ENCODE measurements around the gene ST6GALNAC6.

ST6GALNAC6 gene

GRCh38 chr9:127899128-127899943 is at the start of gene ST6GALNAC6:
Gene ST6GALNAC6, minus strand, starts transcription at chr9:127899603. Its CDS starts 1,622 bp downstream, at chr9:127897981.
- DNase-seq (ENCODE audit: low read depth), result no peak

DNA sequence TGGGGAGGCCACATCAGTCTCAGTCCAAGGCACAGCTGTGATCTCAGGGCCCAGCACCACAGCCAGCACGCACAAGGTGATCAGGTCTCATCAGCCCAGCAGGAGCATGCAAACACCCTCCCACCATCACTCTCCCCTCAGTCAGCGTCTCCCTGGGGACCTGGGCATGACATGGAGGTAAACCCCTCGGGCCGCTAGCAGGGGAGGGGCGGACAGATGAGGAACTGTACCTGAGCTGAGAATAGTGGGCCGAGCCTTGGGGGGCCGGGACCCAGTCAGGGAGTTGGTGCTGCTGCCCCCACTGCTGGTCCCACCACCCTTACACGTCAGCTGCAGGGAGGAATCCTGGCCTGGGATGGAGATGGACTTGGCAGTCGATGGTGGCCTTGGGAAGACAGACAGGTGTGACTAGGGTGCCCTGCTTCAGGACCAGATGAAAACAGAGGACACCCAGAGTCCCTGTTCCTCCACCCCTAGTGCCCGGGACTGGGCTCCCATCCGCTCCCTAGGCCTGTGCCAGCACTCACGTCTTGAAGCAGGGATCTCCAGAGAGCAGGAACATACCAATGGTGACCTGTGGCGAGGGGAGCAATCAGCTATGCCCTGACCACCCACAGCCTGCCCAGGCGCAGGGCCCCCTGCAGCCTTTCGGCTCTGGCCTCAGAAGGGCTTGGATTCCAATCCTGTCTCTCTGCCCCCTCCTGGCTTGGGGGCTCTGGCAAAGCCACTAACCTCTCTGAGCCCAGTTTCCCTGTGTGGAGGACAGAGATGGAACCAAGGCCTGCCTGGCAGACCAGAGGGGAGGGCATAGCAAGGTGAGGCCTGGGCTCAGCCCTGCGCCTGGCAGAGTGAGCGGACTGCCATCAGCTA is 48.7 kb upstream of the ST6GALNAC6 start:
- no peak for DNase-seq (ENCODE audit: low read depth)

DNA sequence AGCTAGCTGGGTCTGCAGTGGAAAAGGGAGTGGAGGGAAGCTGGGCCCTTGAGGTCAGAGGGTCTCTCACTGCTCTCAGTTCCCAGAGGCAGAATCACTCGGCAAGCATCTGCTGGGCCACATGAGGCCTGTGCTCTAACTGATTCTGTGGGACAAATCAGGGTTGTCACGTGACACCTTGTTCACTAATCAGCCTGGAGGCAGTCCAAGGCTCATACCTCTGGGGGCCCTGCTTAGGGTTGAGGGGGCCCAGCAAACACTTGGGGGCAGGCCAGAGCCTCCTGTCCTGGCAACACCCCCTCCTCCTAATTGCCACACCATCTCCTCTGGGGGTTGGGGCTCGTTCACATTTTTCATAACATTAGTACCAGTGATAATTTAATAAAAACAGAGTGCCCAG is 47.3 kb upstream of the ST6GALNAC6 start:
- DNase-seq (ENCODE audit: low read depth), result no peak

DNA sequence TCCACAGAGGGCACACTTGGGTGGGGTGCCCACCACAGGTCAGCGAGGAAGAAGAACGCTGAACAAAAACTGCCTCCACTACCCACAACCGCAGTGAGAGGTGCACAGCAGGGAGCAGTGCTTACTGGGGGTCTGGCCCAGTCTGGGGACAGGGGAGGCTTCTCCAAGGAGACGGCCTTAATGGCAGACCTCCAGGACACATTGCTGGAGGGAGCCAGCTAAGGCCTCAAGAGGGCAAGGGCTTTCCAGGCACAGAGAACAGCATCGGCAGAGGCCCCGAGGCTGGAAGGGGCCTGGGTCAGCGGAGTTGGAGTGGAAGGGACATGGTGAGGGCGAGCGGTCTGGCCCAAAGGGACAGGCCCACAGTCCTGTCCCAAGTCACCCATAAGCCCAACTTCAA is 46.5 kb upstream of the ST6GALNAC6 start:
- no peak for DNase-seq (ENCODE audit: low read depth)

GRCh38 chr9:127945338-127945737 is 45.9 kb upstream of the ST6GALNAC6 start:
- no peak for DNase-seq (ENCODE audit: low read depth)

GRCh38 chr9:127944586-127945218 is 45.3 kb upstream of the ST6GALNAC6 start:
- DNase-seq (ENCODE audit: low read depth), result no peak

DNA sequence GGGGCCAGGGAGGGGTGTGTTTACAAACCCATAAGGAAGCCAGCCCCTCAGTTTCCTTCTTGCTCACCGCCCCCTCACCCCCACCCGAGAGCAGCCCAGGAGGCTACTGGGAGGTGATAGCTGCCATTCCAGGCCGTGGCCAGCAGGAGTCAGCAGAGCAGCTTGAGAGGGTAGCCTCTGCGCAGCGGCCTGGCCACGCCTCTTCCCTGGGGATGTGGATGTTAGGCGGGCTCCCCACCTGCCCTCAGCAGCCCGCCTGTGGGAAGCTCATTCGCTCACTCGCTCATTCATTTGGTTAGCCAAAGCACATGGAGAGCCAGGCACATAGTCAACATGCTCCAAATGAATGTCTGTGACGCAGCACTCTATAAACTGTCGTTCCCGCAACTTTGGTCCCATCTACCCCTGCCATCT is 44.3 kb upstream of the ST6GALNAC6 start:
- DNase-seq (ENCODE audit: low read depth), result peak; percentile 58

DNA sequence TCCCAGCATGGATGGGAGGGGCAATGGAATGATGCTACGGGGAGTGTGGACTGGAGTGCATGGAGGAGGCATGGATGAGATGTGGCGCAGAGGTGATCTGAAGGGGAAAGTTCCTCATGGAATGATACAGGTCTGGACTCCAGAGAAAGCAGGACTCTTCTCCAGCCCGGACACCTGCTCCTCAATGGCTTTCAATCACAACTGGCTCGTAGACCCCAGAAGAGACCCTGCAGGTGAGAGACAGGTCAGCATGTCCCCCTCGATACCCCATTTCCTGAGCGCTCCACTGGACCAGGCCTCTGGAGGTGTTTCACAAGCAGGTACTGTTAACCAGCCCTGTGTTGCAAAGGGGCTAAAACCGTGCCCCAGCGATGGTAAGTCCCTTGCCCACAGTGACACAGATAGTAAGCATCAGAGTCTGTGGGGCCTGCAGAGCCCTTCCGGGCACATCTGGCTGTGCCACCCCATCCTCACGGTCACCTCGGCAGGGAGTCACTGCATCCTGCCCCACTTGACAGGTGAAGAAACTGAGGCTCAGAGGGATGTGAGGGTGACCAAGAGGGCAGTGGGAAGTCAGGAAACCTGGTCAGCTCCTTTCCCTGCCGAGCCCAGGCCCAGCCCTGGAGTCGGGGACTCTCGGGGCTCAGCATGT is 43.7 kb upstream of the ST6GALNAC6 start:
- no peak for DNase-seq (ENCODE audit: low read depth)

GRCh38 chr9:127942216-127943010 is 43.0 kb upstream of the ST6GALNAC6 start:
- DNase-seq (ENCODE audit: low read depth), result no peak

DNA sequence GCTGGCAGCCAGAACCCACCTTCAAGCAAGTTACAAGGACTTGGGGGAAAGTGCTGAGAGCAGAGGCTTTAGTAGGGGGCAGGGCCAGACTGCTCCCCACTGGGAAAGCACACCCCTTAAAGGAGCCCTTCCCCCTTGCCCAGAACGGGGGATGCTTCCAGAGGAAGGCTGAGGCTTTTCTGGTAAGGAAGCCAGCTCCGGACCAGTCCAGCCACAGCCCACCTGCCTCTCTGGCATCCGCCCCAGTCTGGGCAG is 42.5 kb upstream of the ST6GALNAC6 start:
- DNase-seq (ENCODE audit: low read depth), result no peak

GRCh38 chr9:127941062-127941960 is 41.9 kb upstream of the ST6GALNAC6 start:
- DNase-seq (ENCODE audit: low read depth), result no peak

GRCh38 chr9:127940593-127940992 is 41.2 kb upstream of the ST6GALNAC6 start:
- no peak for DNase-seq (ENCODE audit: low read depth)

- no peak for DNase-seq (ENCODE audit: low read depth)
These were observed 38.9 kb upstream of the ST6GALNAC6 start for GRCh38 chr9:127938298-127938690.

GRCh38 chr9:127937388-127938297 is 38.2 kb upstream of the ST6GALNAC6 start, which contains the start of gene DPM2:
Gene DPM2, minus strand, starts transcription at chr9:127937854. Its CDS starts 34 bp downstream, at chr9:127937820.
- DNase-seq (ENCODE audit: low read depth), result peak; percentile 64

- no peak for DNase-seq (ENCODE audit: low read depth)
These were observed 37.6 kb upstream of the ST6GALNAC6 start for GRCh38 chr9:127937056-127937387.

- no peak for DNase-seq (ENCODE audit: low read depth)
These were observed 37.0 kb upstream of the ST6GALNAC6 start for GRCh38 chr9:127936347-127936852.

DNA sequence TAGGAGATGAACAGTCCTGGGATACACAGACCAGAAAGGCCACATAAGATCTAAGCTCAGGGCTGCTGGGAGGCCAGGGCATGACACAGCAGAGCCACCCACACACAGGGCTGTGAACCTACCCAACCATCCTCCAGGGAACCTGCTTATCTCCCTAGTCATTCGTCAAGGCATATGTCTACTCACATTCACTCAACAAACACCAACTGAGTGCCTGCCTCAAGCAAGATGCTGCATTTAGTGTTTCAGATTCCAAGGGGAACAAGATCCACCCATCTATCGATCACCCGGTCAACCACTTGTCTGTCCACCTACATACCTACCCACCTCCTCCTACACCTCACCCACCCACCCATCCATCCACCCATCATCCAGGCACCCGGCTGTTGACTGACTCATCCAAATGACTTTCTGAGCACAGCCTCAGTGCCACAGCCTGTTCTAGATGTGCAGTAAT is 36.4 kb upstream of the ST6GALNAC6 start:
- no peak for DNase-seq (ENCODE audit: low read depth)

DNA sequence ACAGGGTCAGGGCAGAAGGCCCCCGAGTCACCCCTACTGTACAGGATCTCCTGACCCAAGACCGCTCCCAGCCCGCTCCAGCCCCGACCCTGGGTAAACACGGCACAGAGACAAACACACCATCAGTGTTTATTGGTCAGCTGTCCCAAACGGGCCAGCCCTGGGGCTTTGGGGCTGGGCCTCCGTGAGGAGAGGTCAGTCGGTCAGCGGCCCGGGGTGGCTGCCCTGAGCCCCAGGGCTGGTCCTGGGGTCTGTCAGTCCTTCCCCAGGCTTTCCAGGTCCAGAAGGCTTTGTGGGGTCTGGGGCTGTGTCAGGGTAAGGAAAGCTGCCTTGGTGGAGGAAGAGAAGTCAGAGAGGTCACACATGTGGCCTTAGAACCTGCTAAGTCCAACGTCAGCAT is 35.6 kb upstream of the ST6GALNAC6 start:
- DNase-seq (ENCODE audit: low read depth), result no peak

GRCh38 chr9:127934248-127934647 is 34.8 kb upstream of the ST6GALNAC6 start:
- no peak for DNase-seq (ENCODE audit: low read depth)
